ENCODE results near the gene ESD.

The ESD gene

DNA sequence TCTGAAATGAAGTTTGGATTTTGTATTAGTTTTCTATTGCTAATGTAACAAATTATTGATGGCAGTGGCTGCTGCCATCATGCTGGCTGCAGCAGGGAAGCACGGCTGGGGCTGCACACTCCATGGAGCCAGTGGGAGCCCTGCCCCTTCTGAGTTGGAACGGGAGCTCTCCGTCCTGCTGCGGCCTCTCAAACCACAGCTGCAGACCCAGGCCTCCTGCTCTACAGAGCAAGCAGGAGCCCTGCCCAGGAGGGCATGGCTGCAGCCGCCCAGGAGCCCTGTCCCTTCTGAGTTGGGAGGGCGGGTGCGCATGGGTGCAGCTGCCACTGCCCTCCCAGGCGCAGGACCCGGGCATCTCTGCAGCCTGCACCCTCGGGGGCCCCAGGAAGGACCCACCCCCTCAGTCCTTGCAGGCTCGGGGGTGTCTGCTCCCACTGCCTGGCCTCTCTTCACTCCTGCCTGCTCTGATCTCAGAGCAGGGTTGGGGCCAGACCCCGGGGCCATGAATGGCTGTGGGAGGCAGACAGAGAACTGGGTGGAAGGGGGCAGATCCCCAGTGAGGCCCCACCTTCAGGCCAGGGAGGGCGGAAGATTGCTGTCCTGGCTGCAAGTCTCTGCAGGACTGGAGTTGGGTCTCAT is 21.0 kb upstream of the ESD start:
- Histone ChIP-seq H3K4me3 (ENCODE audit: low read depth in 1 of 2, low read length in 2 of 2) (no peak overlapping the region), H4K20me1 (ENCODE audit: insufficient read depth, low read length) (no peaks in the 10 kb centered on the region), H3K27me3 (ENCODE audit: insufficient read depth, low read length, poor library complexity) (peaks cover 10% of the 10 kb centered on the region), H3K27ac (ENCODE audit: low read length) (no peak overlapping the region), H2AFZ (ENCODE audit: low read depth, low read length) (no peak overlapping the region), H3K4me1 (ENCODE audit: insufficient read depth, low read length) (no peaks in the 10 kb centered on the region), H3K9ac (ENCODE audit: low read depth, low read length) (no peak overlapping the region), H3K9me3 (ENCODE audit: insufficient read depth, low read length, severe bottlenecking) (peaks cover under 1% of the 10 kb centered on the region), H3K36me3 (ENCODE audit: insufficient read depth, low read length) (no peaks in the 10 kb centered on the region), H3K79me2 (ENCODE audit: insufficient read depth, low read length) (no peaks in the 10 kb centered on the region), H3K4me2 (ENCODE audit: insufficient read depth, low read length) (no peak overlapping the region)
- no peak for DNase-seq
- ATAC-seq (ENCODE audit: insufficient read depth, low read depth) = no peak
- TF ChIP-seq, protein P1, sequence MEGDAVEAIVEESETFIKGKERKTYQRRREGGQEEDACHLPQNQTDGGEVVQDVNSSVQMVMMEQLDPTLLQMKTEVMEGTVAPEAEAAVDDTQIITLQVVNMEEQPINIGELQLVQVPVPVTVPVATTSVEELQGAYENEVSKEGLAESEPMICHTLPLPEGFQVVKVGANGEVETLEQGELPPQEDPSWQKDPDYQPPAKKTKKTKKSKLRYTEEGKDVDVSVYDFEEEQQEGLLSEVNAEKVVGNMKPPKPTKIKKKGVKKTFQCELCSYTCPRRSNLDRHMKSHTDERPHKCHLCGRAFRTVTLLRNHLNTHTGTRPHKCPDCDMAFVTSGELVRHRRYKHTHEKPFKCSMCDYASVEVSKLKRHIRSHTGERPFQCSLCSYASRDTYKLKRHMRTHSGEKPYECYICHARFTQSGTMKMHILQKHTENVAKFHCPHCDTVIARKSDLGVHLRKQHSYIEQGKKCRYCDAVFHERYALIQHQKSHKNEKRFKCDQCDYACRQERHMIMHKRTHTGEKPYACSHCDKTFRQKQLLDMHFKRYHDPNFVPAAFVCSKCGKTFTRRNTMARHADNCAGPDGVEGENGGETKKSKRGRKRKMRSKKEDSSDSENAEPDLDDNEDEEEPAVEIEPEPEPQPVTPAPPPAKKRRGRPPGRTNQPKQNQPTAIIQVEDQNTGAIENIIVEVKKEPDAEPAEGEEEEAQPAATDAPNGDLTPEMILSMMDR (IDR thresholded peaks at IDR 0.05; ENCODE audit: borderline replicate concordance, extremely low read depth, low read length, poor library complexity, severe bottlenecking) = no peak
- no peak for TF ChIP-seq EZH2 (IDR thresholded peaks at IDR 0.05; ENCODE audit: borderline replicate concordance, low read depth, low read length, severe bottlenecking)

DNA sequence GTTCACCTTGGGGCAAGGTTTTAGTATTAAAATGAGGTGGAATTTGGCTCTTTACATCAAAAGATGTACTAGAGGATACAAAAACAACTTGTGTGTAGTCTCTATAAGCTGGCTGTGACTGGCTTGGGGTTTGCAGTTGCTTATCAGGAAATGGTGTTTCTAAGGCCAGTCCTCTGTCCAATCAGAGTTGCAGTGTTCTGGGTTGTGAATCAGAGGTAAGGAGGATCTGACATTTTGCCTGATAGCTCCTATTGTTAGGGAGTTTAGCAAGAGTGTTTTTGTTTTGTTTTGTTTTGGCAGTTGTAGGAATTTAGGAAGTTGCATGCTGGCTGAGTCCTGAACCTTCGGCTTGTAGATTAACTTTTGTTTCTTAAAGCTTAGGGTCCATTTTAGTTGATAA is 20.1 kb upstream of the ESD start:
- Histone ChIP-seq H3K79me2 (ENCODE audit: insufficient read depth, low read length) (no peaks in the 10 kb centered on the region), H3K4me3 (ENCODE audit: low read depth in 1 of 2, low read length in 2 of 2) (no peak overlapping the region), H2AFZ (ENCODE audit: low read depth, low read length) (no peak overlapping the region), H4K20me1 (ENCODE audit: insufficient read depth, low read length) (no peaks in the 10 kb centered on the region), H3K36me3 (ENCODE audit: insufficient read depth, low read length) (no peaks in the 10 kb centered on the region), H3K27ac (ENCODE audit: low read length) (no peak overlapping the region), H3K4me1 (ENCODE audit: insufficient read depth, low read length) (no peaks in the 10 kb centered on the region), H3K4me2 (ENCODE audit: insufficient read depth, low read length) (no peak overlapping the region), H3K9me3 (ENCODE audit: insufficient read depth, low read length, severe bottlenecking) (peaks cover 10% of the 10 kb centered on the region), H3K9ac (ENCODE audit: low read depth, low read length) (no peak overlapping the region), H3K27me3 (ENCODE audit: insufficient read depth, low read length, poor library complexity) (peaks cover 3% of the 10 kb centered on the region)
- ATAC-seq (ENCODE audit: insufficient read depth, low read depth) = no peak
- DNase-seq = no peak
- TF ChIP-seq EZH2 (IDR thresholded peaks at IDR 0.05; ENCODE audit: borderline replicate concordance, low read depth, low read length, severe bottlenecking) = no peak
- TF ChIP-seq, protein P1 (IDR thresholded peaks at IDR 0.05; ENCODE audit: borderline replicate concordance, extremely low read depth, low read length, poor library complexity, severe bottlenecking) = no peak

DNA sequence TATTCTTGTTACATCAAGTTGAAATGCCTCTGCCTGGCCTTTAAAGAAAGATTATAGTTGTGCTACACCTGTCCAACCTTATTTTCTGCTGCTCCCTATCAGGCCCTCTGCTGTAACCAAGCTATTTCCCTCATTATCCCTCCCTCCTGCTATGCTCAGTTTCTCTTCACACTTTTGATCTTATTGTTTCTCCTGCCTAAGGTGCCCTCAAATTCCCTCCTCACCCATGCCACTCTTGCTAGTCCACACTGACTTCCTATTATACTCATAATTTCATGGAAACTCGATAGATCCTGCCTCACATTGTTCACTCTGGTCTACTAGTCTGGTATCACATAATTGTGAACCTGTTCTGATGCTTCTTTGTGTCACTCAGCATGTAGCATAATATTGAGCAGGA is 19.4 kb upstream of the ESD start:
- DNase-seq = no peak
- H3K9me3 ChIP-seq (ENCODE audit: insufficient read depth, low read length, severe bottlenecking) = peaks cover 16% of the 10 kb centered on the region
- ATAC-seq (ENCODE audit: insufficient read depth, low read depth) = no peak; the same call in 2 of the 3 replicates
- TF ChIP-seq EZH2 (IDR thresholded peaks at IDR 0.05; ENCODE audit: borderline replicate concordance, low read depth, low read length, severe bottlenecking) = no peak
- TF ChIP-seq, protein P1 (IDR thresholded peaks at IDR 0.05; ENCODE audit: borderline replicate concordance, extremely low read depth, low read length, poor library complexity, severe bottlenecking) = no peak
- H3K36me3 ChIP-seq (ENCODE audit: insufficient read depth, low read length) = no peaks in the 10 kb centered on the region
- H4K20me1 ChIP-seq (ENCODE audit: insufficient read depth, low read length) = no peaks in the 10 kb centered on the region
- H3K27me3 ChIP-seq (ENCODE audit: insufficient read depth, low read length, poor library complexity) = peaks cover 3% of the 10 kb centered on the region
- no peak overlapping the region for H2AFZ ChIP-seq (ENCODE audit: low read depth, low read length)
- H3K27ac ChIP-seq (ENCODE audit: low read length) = no peak overlapping the region
- no peaks in the 10 kb centered on the region for H3K4me1 ChIP-seq (ENCODE audit: insufficient read depth, low read length)
- no peak overlapping the region for H3K4me2 ChIP-seq (ENCODE audit: insufficient read depth, low read length)
- H3K9ac ChIP-seq (ENCODE audit: low read depth, low read length) = no peak overlapping the region
- no peaks in the 10 kb centered on the region for H3K79me2 ChIP-seq (ENCODE audit: insufficient read depth, low read length)
- no peak overlapping the region for H3K4me3 ChIP-seq (ENCODE audit: low read depth in 1 of 2, low read length in 2 of 2)
